ENCODE data around the gene INPP5A.

DNA sequence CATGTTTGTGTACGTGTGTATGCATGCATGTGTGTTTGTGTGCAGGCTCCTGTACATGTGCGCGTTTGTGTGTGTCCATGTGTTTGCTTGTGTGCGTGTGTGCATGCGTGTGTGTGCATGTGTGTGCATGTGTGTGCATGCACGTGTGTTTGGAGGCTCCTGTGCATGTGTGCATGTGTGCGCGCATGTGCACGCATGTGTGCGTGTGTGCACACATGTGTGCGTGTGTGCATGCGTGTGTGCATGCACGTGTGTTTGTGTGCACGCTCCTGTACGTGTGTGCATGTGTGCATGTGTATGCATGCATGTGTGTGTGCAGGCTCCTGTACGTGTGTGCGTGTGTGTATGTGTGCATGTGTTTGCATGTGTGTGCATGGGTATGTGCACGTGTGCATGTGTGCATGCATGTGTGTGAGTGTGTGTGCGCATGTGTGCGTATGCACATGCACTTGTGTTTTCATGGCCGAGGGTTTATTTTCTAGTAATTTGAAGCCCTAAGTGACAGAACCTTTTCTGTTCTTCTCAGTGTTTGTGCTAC is 59.2 kb downstream of the INPP5A start:
- TF ChIP-seq, protein P1, sequence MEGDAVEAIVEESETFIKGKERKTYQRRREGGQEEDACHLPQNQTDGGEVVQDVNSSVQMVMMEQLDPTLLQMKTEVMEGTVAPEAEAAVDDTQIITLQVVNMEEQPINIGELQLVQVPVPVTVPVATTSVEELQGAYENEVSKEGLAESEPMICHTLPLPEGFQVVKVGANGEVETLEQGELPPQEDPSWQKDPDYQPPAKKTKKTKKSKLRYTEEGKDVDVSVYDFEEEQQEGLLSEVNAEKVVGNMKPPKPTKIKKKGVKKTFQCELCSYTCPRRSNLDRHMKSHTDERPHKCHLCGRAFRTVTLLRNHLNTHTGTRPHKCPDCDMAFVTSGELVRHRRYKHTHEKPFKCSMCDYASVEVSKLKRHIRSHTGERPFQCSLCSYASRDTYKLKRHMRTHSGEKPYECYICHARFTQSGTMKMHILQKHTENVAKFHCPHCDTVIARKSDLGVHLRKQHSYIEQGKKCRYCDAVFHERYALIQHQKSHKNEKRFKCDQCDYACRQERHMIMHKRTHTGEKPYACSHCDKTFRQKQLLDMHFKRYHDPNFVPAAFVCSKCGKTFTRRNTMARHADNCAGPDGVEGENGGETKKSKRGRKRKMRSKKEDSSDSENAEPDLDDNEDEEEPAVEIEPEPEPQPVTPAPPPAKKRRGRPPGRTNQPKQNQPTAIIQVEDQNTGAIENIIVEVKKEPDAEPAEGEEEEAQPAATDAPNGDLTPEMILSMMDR (IDR thresholded peaks at IDR 0.05), result no peak
- TF ChIP-seq POLR2A (IDR thresholded peaks at IDR 0.05), result no peak
